GM21786 (cell line): ENCODE results near the gene KRT39.
"Not testable (repeated sequence)": the region's sequence is repeated elsewhere in the genome, so short reads cannot be mapped to it uniquely, and the experiment has no call there.

Experiments used
- ATAC-seq: cut with Tn5 transposase; IDR thresholded peaks from one replicate; pipeline ENCODE4 v1.9.1; 2021; ENCODE audit not compliant: unreplicated experiment

Gene KRT39

GRCh38 chr17:40966848-40967247 lies at the start of gene KRT39:
TSS of gene KRT39 (minus strand) at chr17:40966948. CDS start at chr17:40966856, 92 bp downstream.
- ATAC-seq, result no peak

GRCh38 chr17:41015454-41015853 lies 48.7 kb upstream of the KRT39 start:
- ATAC-seq, result no peak

GRCh38 chr17:41013606-41014005 lies 46.9 kb upstream of the KRT39 start:
- no peak for ATAC-seq

- no peak for ATAC-seq
These were observed 46.4 kb upstream of the KRT39 start for GRCh38 chr17:41013181-41013580.

- no peak for ATAC-seq
These were observed 45.8 kb upstream of the KRT39 start for GRCh38 chr17:41012326-41013120.

GRCh38 chr17:41010441-41010840 lies 43.7 kb upstream of the KRT39 start:
- ATAC-seq, result no peak

- no peak for ATAC-seq
These were observed 43.2 kb upstream of the KRT39 start for GRCh38 chr17:41009936-41010335.

- ATAC-seq, result no peak
These were observed 42.6 kb upstream of the KRT39 start for GRCh38 chr17:41009301-41009760.

- ATAC-seq, result no peak
These were observed 42.1 kb upstream of the KRT39 start, which contains the start of gene KRTAP3-1 for GRCh38 chr17:41008811-41009210. TSS of gene KRTAP3-1 (minus strand) at chr17:41009128. CDS start at chr17:41009074, 54 bp downstream.

- no peak for ATAC-seq
These were observed 37.6 kb upstream of the KRT39 start for GRCh38 chr17:41004397-41004796.

GRCh38 chr17:41003926-41004325 lies 37.2 kb upstream of the KRT39 start:
- no peak for ATAC-seq

- ATAC-seq, result no peak
These were observed 36.1 kb upstream of the KRT39 start for GRCh38 chr17:41002814-41003213.

GRCh38 chr17:41001795-41002194 lies 35.0 kb upstream of the KRT39 start:
- ATAC-seq, result no peak

- ATAC-seq, result not testable (repeated sequence)
These were observed 32.8 kb upstream of the KRT39 start, which contains the start of gene KRTAP3-2 for GRCh38 chr17:40999563-40999962. TSS of gene KRTAP3-2 (minus strand) at chr17:40999906. CDS start at chr17:40999853, 53 bp downstream.

GRCh38 chr17:40997361-40997760 lies 30.6 kb upstream of the KRT39 start:
- no peak for ATAC-seq

GRCh38 chr17:40996829-40997228 lies 30.1 kb upstream of the KRT39 start:
- no peak for ATAC-seq

GRCh38 chr17:40995116-40995515 lies 28.4 kb upstream of the KRT39 start:
- no peak for ATAC-seq

- ATAC-seq, result no peak
These were observed 27.1 kb upstream of the KRT39 start, which contains the start of gene KRTAP3-3 for GRCh38 chr17:40993839-40994238. TSS of gene KRTAP3-3 (minus strand) at chr17:40994164. CDS start at chr17:40994097, 67 bp downstream.

- no peak for ATAC-seq
These were observed 26.3 kb upstream of the KRT39 start for GRCh38 chr17:40993084-40993483.

- ATAC-seq, result no peak
These were observed 25.9 kb upstream of the KRT39 start for GRCh38 chr17:40992666-40993065.

GRCh38 chr17:40986920-40987319 lies 20.2 kb upstream of the KRT39 start:
- no peak for ATAC-seq

GRCh38 chr17:40984226-40984625 lies 17.5 kb upstream of the KRT39 start, which contains the start of gene KRT40:
TSS of gene KRT40 (minus strand) at chr17:40984326. CDS start at chr17:40984273, 53 bp downstream.
- no peak for ATAC-seq
